PC-9 (cell line): Measurements from ENCODE around the gene IL10RA. TPM values are rescaled to one million over a fixed set of nuclear protein-coding genes. Genes with fewer than 3 reads are reported as not detected.

Experiments used
- BruUV-seq: library from RNA; stranded (reverse); fragments of 400-500 nt; replicated peaks from 2 replicates; lab custom pipeline; 2021; lab: Mats Ljungman, UMichigan
- CTCF ChIA-PET: fragments of 300-600 bp; sonication (Branson Sonifier 250); formaldehyde crosslinking; loops from one replicate; lab custom pipeline; 2022; ENCODE audit warnings: antibody characterized with exemption; lab: Charles Lee
- POLR2A ChIA-PET: fragments of 300-600 bp; sonication (Branson Sonifier 250); formaldehyde crosslinking; loops from one replicate; lab custom pipeline; 2022; ENCODE audit warnings: antibody characterized with exemption; ENCODE audit not compliant: unreplicated experiment; lab: Charles Lee
- DNase-seq, 2 experiments: peaks; one replicate each; pipeline versions ENCODE4 v3.0.0 to v3.0.0-alpha.2; 2015 to 2022; ENCODE audit warnings: mixed read lengths in 1 of 2
- H2AFZ ChIP-seq: fragments of 200-600 bp; sonication (generic); 2 replicates; pipeline ENCODE4 v1.8.1; 2017; ENCODE audit warnings: antibody characterized with exemption
- H3F3A ChIP-seq: fragments of 200-600 bp; sonication (generic); 2 replicates; pipeline ENCODE4 v1.8.1; 2017; ENCODE audit warnings: antibody characterized with exemption, mild to moderate bottlenecking, low read depth; ENCODE audit not compliant: insufficient read depth
- H3K27ac ChIP-seq: fragments of 200-600 bp; sonication (generic); 2 replicates; pipeline ENCODE4 v1.6.1; 2016; ENCODE audit warnings: mixed run types
- H3K27me3 ChIP-seq: fragments of 200-600 bp; sonication (generic); 2 replicates; pipeline ENCODE4 v1.6.1; 2016; ENCODE audit warnings: low read depth, mixed run types; ENCODE audit not compliant: insufficient read depth
- H3K36me3 ChIP-seq: fragments of 200-600 bp; sonication (generic); 2 replicates; pipeline ENCODE4 v1.6.1; 2016; ENCODE audit warnings: low read depth, mixed run types
- H3K4me1 ChIP-seq: fragments of 200-600 bp; sonication (generic); replicated peaks from 2 replicates; pipeline ENCODE4 v1.6.1; 2016; ENCODE audit warnings: mixed run types; ENCODE audit not compliant: insufficient read depth
- H3K4me2 ChIP-seq: fragments of 200-600 bp; sonication (generic); 2 replicates; pipeline ENCODE4 v1.6.1; 2017; ENCODE audit warnings: mixed run types
- H3K4me3 ChIP-seq: fragments of 200-600 bp; sonication (generic); 2 replicates; pipeline ENCODE4 v1.6.1; 2016; ENCODE audit warnings: mixed run types
- H3K79me2 ChIP-seq: fragments of 200-600 bp; sonication (generic); 2 replicates; pipeline ENCODE4 v1.6.1; 2017; ENCODE audit warnings: low read depth, mixed run types
- H3K9me2 ChIP-seq: fragments of 200-600 bp; sonication (generic); 2 replicates; pipeline ENCODE4 v1.8.1; 2017; ENCODE audit warnings: mild to moderate bottlenecking; ENCODE audit not compliant: insufficient read depth
- H3K9me3 ChIP-seq: fragments of 200-600 bp; sonication (generic); 2 replicates; pipeline ENCODE4 v1.8.1; 2016; ENCODE audit warnings: low read depth; ENCODE audit not compliant: insufficient read depth
- H4K20me1 ChIP-seq: fragments of 200-600 bp; sonication (generic); 2 replicates; pipeline ENCODE4 v1.8.1; 2017; ENCODE audit not compliant: insufficient read depth
- CTCF ChIP-seq: fragments of 200-600 bp; sonication (generic); conservative IDR thresholded peaks from 2 replicates; pipeline ENCODE4 v1.6.1; 2017; ENCODE audit warnings: mixed run types, antibody characterized with exemption, mild to moderate bottlenecking, moderate library complexity
- EZH2 ChIP-seq: fragments of 200-600 bp; sonication (generic); IDR thresholded peaks from 2 replicates; pipeline ENCODE4 v1.8.0; 2017; ENCODE audit warnings: antibody characterized with exemption, low read depth
- intact Hi-C: fragments of 100-400 bp; cut with micrococcal nuclease; formaldehyde crosslinking; loops from one replicate; pipeline ENCODE4 v1.10.0; 2022; ENCODE audit not compliant: unreplicated experiment
- total RNA-seq: library from RNA; stranded (reverse); gene quantifications from 2 replicates; pipeline ENCODE4 v1.2.3, GENCODE V29; 2021

IL10RA gene
- total RNA-seq, 1 experiment from 2014 or later: not detected

- H3K4me1 ChIP-seq: no peaks in the 10 kb centered on the region
- no peaks in the 10 kb centered on the region for H3K9me2 ChIP-seq
- H3K79me2 ChIP-seq: no peaks in the 10 kb centered on the region
- no peaks in the 10 kb centered on the region for H3F3A ChIP-seq
- DNase-seq: no peak
- POLR2A ChIA-PET: no interaction called here
- no peaks in the 10 kb centered on the region for H3K36me3 ChIP-seq
- CTCF ChIA-PET: no interaction called here
- no peaks in the 10 kb centered on the region for H3K9me3 ChIP-seq
- no peak for TF ChIP-seq CTCF
- TF ChIP-seq EZH2: no peak
- no peaks in the 10 kb centered on the region for H4K20me1 ChIP-seq
- no peak overlapping the region for H3K4me3 ChIP-seq
- H3K27me3 ChIP-seq: peaks cover 16% of the 10 kb centered on the region; the same call in 1 of the 2 replicates
- no peak overlapping the region for H2AFZ ChIP-seq
- intact Hi-C loops: no loop called here
- BruUV-seq: no TSS peak
- H3K27ac ChIP-seq: no peak overlapping the region
- no peak overlapping the region for H3K4me2 ChIP-seq
Measured at GRCh38 chr11:117998664-117999353, 12.6 kb downstream of the IL10RA start.

GRCh38 chr11:117999354-117999993 lies 13.3 kb downstream of the IL10RA start:
- POLR2A ChIA-PET: interaction anchor here (0.5 kb wide), 1 partner anchor 641 kb away, joined by 4 read pairs; no protein-coding TSS in a partner anchor

More at GRCh38 chr11:117999354-117999993, 13.3 kb downstream of the IL10RA start:
- Histone ChIP-seq H3K79me2 (no peaks in the 10 kb centered on the region), H3K9me2 (no peaks in the 10 kb centered on the region), H3K27me3 (peaks cover 21% of the 10 kb centered on the region; the same call in 1 of the 2 replicates), H3K4me1 (no peaks in the 10 kb centered on the region), H3F3A (no peaks in the 10 kb centered on the region), H3K36me3 (no peaks in the 10 kb centered on the region), H2AFZ (no peak overlapping the region), H4K20me1 (no peaks in the 10 kb centered on the region), H3K27ac (no peak overlapping the region), H3K9me3 (no peaks in the 10 kb centered on the region), H3K4me3 (no peak overlapping the region), H3K4me2 (no peak overlapping the region)
- CTCF ChIA-PET: no interaction called here
- BruUV-seq: no TSS peak
- TF ChIP-seq CTCF (no peak), EZH2 (no peak)
- DNase-seq: no peak
- intact Hi-C loops: no loop called here
